ENCODE measurements around the gene COQ2.
A peak's percentile ranks its signal among the peaks of the same experiment; 100 is the strongest.
"Not testable (repeated sequence)": the region's sequence is repeated elsewhere in the genome, so short reads cannot be mapped to it uniquely, and the experiment has no call there.

COQ2 gene

GRCh38 chr4:83284193-83285054, at the start of gene COQ2:
Gene COQ2, minus strand, starts transcription at chr4:83284798. Its CDS starts 34 bp downstream, at chr4:83284764.
- peak; percentile 94 for DNase-seq

GRCh38 chr4:83331956-83332355, 47.4 kb upstream of the COQ2 start:
- DNase-seq: no peak

DNA sequence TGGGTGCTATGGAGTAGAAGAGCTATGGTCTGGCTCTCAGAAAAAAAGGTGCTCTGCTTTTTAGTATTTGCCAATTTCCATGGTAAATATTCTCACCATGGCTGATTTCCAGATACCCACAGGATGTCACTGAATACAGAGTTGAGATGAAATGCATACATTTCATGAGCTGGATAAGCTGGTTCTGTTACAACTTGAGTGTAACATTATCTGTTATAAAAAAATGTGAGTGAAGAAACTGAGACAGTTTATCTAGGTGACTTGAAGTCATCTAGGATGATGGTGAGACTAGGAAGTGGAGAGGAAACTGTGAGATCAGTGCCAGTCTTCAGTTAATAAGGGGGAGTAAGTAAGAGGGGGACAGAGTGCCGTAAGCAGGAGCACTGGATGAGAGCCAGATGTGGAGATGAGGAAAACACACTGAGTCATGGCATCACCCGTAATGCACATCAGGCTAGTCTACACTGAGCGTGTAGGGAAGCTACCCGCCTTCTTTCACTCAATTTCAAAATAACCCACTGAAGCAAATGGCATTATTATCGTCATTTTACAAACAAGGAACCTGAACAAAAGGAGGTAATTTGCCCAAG, 45.0 kb upstream of the COQ2 start:
- DNase-seq: peak; percentile 48

- no peak for DNase-seq
Observed at GRCh38 chr4:83328521-83329187, 44.1 kb upstream of the COQ2 start.

- no peak for DNase-seq
Observed at GRCh38 chr4:83326546-83326945, 41.9 kb upstream of the COQ2 start.

DNA sequence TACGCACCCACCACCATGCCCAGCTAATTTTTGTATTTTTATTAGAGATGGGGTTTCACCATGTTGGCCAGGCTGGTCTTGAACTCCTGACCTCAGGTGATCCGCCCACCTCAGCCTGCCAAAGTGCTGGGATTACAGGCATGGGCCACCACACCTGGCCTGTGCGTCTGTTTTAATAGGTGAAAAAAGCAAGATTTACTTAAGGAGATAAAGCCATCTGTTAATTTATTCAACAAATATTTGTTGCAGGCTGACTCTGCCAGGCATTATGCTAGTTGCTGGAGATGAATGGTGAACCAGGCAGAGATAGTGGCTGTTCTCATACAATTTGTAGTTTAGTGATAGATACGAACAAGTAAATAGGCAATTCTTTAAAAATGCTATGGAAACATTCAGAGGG, 40.7 kb upstream of the COQ2 start:
- not testable (repeated sequence) for DNase-seq

DNA sequence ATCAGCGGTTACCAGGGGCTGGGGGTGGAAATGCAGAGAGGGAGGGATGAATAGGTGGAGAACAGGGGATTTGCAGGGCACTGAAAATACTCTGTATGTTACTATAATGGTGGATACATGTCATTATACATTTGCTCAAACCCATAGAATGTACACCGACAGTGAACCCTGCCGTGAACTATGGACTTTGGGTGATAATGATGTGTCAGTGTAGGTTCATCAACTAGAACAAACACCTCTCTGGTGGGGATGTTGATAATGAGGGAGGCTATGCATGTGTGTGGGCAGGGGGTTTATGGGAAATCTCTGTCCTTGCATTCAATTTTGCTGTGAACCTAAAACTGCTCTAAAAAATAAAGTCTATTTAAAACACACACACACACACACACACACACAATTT, 38.5 kb upstream of the COQ2 start:
- DNase-seq: no peak

- DNase-seq: peak; percentile 86
Observed at GRCh38 chr4:83320548-83320947, 36.0 kb upstream of the COQ2 start.

DNA sequence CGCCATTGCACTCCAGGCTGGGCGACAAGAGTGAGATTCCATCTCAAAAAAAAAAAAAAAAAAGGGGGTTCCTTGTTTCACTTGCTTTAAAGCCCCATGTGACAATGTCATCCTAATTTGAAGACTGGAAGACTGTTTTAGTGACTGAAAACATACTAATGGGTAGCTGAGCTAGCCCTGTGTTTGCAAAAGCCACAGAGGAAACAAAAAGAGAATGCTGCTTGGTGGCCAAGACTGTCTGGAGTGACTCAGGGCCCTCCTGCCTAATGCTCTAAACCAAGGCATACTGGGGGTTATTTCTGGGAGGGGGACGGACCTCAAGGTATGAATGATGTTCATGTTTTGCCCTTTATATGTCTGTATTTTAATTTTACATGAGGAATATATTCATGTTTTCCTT, 34.1 kb upstream of the COQ2 start:
- no peak for DNase-seq

DNA sequence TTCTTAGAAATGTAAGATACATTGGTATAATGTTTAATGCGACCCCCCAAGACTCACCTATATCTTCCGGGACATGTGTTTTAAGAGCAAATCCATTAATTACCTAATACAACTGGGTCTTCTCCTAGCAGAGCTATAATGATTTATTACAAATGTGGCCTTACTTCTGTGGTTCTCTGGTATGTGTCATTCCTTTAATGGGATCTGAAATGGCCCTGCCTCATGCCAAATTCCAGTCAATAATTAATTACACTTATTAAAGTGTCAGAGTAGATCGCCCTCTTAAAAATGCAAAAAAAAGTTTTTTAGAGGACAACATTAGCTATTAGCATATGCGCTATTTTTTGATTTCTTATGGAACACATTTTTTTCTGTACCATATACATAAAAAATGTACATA, 33.1 kb upstream of the COQ2 start:
- DNase-seq: no peak

DNA sequence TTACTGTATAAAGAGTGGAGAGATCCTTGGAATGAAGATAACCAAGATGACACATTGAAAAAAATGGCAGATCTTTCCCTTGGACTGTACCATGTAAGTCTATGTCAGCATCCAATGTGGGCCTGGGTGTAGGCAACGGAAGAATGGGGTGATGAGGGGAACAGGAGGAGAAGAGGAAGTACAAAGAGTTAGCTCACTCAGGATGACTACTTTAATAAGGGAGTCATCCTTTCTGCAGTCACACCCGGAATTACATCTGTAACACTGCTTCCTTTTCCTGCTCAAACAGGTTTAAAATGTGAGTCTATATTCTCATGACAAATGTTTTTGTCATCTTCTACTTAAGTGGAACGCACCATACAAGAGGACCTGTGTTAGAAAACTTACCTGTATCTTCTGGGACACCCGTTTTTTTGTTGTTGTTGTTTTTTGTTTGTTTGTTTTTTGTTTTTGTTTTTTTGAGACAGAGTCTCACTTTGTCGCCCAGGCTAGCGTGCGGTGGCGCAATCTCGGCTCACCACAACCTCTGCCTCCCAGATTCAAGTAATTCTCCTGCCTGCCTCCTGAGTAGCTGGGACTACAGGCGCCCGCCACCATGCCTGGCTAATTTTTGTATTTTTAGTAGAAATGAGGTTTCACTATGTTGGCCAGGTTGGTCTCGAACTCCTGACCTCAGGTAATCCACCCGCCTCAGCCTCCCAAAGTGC, 32.0 kb upstream of the COQ2 start:
- no peak for DNase-seq

- no peak for DNase-seq
Observed at GRCh38 chr4:83315341-83315870, 30.8 kb upstream of the COQ2 start.

GRCh38 chr4:83308672-83309071, 24.1 kb upstream of the COQ2 start:
- no peak for DNase-seq

DNA sequence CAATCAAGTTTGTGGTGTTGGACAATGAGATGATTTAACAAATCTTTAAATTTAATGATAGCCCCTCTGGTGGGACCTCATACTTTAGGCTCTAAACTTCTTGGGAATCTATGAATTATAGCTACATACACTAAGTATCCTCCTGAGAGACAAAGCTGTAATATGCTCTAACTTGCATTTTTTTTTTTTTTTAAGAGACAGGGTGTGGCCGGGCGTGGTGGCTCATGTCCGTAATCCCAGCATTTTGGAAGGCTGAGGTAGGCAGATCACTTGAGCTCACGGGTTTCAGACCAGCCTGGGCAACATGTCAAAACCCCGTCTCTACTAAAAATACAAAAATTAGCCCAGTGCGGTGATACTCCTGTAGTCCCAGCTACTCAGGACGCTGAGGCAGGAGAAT, 23.3 kb upstream of the COQ2 start:
- DNase-seq: no peak

GRCh38 chr4:83305187-83305586, 20.6 kb upstream of the COQ2 start:
- peak; percentile 18 for DNase-seq

- no peak for DNase-seq
Observed at GRCh38 chr4:83297548-83298260, 13.1 kb upstream of the COQ2 start.

- no peak for DNase-seq
Observed at GRCh38 chr4:83293305-83294046, 8.9 kb upstream of the COQ2 start.

- DNase-seq: not testable (repeated sequence)
Observed at GRCh38 chr4:83290059-83290774, 5.6 kb upstream of the COQ2 start.

DNA sequence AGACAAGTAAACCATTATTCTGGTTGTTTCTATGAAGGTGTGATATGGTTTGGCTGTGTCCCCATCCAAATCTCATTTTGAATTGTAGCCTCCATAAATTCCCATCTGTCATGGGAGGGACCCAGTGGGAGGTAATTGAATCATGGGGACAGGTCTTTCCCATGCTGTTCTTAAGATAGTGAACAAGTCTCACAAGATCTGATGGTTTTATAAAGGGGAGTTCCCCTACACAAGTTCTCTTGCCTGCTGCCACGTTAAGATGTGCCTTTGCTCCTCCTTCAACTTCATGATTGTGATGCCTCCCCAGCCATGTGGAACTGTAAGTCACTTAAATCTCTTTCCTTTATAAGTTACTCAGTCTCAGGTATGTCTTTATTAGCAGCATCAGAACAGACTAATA, 3.8 kb upstream of the COQ2 start:
- DNase-seq: not testable (repeated sequence)

DNA sequence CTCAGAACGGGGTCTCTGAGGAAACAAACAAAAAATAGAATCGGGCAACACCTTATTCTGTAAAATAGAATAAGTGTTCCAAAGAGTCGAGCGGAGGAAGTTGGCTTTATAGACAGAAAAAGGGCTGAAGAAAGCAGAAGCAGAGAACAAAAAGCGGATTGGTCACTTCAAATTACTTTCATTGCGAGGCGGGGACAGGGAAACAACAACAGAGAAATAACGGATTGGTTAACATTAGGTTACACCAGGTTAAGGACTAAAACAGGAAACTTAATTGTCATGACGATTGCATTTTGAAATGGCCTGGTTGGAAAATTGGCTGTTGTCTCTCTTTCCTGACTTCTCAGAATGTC, 433 bp upstream of the COQ2 start:
- DNase-seq: peak; percentile 61

DNA sequence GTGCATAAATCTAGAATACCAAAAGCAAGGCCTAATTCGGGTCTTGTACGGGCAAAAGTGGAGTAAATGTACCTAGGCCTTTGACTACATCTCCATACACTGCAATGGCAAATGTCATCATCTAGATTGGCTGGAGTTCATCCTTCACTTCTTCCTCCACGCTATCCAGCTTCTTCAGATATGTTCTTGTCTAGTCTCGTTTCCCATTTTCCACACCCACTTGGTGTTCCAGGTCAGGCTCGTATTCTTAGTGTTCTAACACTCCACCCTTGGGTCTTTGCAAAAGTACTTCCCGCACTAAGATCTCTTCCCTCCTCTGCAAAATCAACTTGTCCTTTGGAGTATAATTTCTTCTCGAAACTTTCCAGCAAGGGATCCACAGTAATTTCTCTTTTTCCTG, 1.4 kb downstream of the COQ2 start:
- no peak for DNase-seq
